ENCODE measurements around the gene CAVIN2.

Gene CAVIN2

GRCh38 chr2:191845248-191845715, 1.6 kb downstream of the CAVIN2 start:
- no peak for DNase-seq (ENCODE audit: extremely low spot score)
- CTCF ChIA-PET: no interaction called here
- no peak for TF ChIP-seq ZNF384 (IDR thresholded peaks at IDR 0.05)
- no peak for TF ChIP-seq CTBP1 (IDR thresholded peaks at IDR 0.05; ENCODE audit: borderline replicate concordance)
- no peak for TF ChIP-seq ELF4 (IDR thresholded peaks at IDR 0.05)
- no peak for TF ChIP-seq TARDBP (IDR thresholded peaks at IDR 0.05)
- no peak for TF ChIP-seq FOXK2 (IDR thresholded peaks at IDR 0.05)
- no peak for TF ChIP-seq PKNOX1 (IDR thresholded peaks at IDR 0.05)
- no peak for TF ChIP-seq SUZ12 (IDR thresholded peaks at IDR 0.05)
- TF ChIP-seq LEF1 (IDR thresholded peaks at IDR 0.05; ENCODE audit: borderline replicate concordance): no peak
- TF ChIP-seq NFRKB (IDR thresholded peaks at IDR 0.05): no peak
- TF ChIP-seq L3MBTL2 (conservative IDR thresholded peaks at IDR 0.05): no peak
- TF ChIP-seq FOXM1 (IDR thresholded peaks at IDR 0.05; ENCODE audit: borderline replicate concordance): no peak
- TF ChIP-seq FOXA1 (IDR thresholded peaks at IDR 0.05): no peak
- no peak for TF ChIP-seq SP1 (IDR thresholded peaks at IDR 0.05)
- TF ChIP-seq BHLHE40 (IDR thresholded peaks at IDR 0.05; ENCODE audit: borderline replicate concordance): no peak
- POLR2A ChIA-PET: no interaction called here

GRCh38 chr2:191844706-191845105, 2.2 kb downstream of the CAVIN2 start:
- no peak for DNase-seq (ENCODE audit: extremely low spot score)
- POLR2A ChIA-PET: no interaction called here
- no peak for TF ChIP-seq FOXA1 (IDR thresholded peaks at IDR 0.05)
- TF ChIP-seq FOXK2 (IDR thresholded peaks at IDR 0.05): no peak
- no peak for TF ChIP-seq CTBP1 (IDR thresholded peaks at IDR 0.05; ENCODE audit: borderline replicate concordance)
- no peak for TF ChIP-seq SUZ12 (IDR thresholded peaks at IDR 0.05)
- no peak for TF ChIP-seq SP1 (IDR thresholded peaks at IDR 0.05)
- no peak for TF ChIP-seq HDGF (IDR thresholded peaks at IDR 0.05; ENCODE audit: borderline replicate concordance)
- TF ChIP-seq BHLHE40 (IDR thresholded peaks at IDR 0.05; ENCODE audit: borderline replicate concordance): no peak
- no peak for TF ChIP-seq ARNT (IDR thresholded peaks at IDR 0.05)
- TF ChIP-seq LEF1 (IDR thresholded peaks at IDR 0.05; ENCODE audit: borderline replicate concordance): no peak
- TF ChIP-seq NFRKB (IDR thresholded peaks at IDR 0.05): no peak
- TF ChIP-seq PKNOX1 (IDR thresholded peaks at IDR 0.05): no peak
- TF ChIP-seq ZNF384 (IDR thresholded peaks at IDR 0.05): no peak
- TF ChIP-seq L3MBTL2 (conservative IDR thresholded peaks at IDR 0.05): no peak
- TF ChIP-seq ELF4 (IDR thresholded peaks at IDR 0.05): no peak
- no peak for TF ChIP-seq FOXM1 (IDR thresholded peaks at IDR 0.05; ENCODE audit: borderline replicate concordance)
- TF ChIP-seq TARDBP (IDR thresholded peaks at IDR 0.05): no peak
- CTCF ChIA-PET: no interaction called here

DNA sequence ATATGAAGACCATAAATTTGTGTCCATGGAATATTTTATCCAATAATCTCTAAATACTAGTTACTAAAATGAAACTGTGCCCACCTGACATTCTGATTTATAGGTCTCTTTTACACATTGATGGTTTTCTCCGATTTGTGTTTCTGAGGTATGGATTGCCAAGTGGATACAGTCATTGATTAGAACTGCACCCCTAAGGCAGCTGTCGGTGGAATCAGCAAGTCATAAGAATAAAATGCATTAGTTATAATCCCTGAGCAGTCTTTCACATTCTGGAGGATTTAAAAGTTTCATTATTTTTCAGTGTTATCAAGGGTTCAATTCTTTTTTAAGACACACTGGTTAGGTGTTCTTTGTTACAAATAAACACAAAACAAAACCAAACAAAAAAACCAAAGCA, 6.0 kb downstream of the CAVIN2 start:
- TF ChIP-seq FOXK2 (IDR thresholded peaks at IDR 0.05) (no peak), ARNT (IDR thresholded peaks at IDR 0.05) (no peak), ZNF384 (IDR thresholded peaks at IDR 0.05) (no peak), PKNOX1 (IDR thresholded peaks at IDR 0.05) (no peak), CTBP1 (IDR thresholded peaks at IDR 0.05; ENCODE audit: borderline replicate concordance) (no peak)
- ChIA-PET CTCF (interaction anchor here (1.0 kb wide), 1 partner anchor 29 kb away, joined by 3 read pairs; no protein-coding TSS in a partner anchor), POLR2A (no interaction called here)
- no peak for DNase-seq (ENCODE audit: extremely low spot score)

- ChIA-PET POLR2A (no interaction called here), CTCF (interaction anchor here (1.0 kb wide), 1 partner anchor 28 kb away, joined by 3 read pairs; no protein-coding TSS in a partner anchor)
- DNase-seq (ENCODE audit: extremely low spot score): no peak
- TF ChIP-seq BHLHE40 (IDR thresholded peaks at IDR 0.05; ENCODE audit: borderline replicate concordance) (no peak), TARDBP (IDR thresholded peaks at IDR 0.05) (no peak)
These were observed 6.7 kb downstream of the CAVIN2 start for GRCh38 chr2:191839918-191840804.

DNA sequence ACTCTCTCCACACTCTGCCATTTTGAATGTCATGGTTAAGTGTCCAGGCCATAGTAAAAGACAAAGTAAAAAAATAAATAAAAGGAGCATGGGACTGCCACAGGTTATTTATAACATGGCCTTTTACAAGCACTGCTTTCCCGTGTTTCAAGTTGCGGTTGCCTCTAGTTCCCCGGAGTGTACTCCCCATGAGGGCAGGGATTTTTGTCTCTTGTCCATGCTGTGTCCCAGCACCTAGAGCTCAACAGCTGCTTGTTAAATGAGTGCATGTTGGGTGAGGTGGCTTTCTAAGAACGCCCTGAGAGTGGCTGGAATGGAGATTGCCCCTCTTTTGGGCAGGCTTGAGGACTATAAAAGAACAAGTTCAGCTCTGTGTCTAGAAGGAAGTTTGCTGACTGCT, 8.4 kb downstream of the CAVIN2 start:
- TF ChIP-seq NFRKB (IDR thresholded peaks at IDR 0.05) (no peak), FOXA1 (IDR thresholded peaks at IDR 0.05) (no peak), PKNOX1 (IDR thresholded peaks at IDR 0.05) (no peak), HDGF (IDR thresholded peaks at IDR 0.05; ENCODE audit: borderline replicate concordance) (no peak), ARNT (IDR thresholded peaks at IDR 0.05) (no peak), ELF4 (IDR thresholded peaks at IDR 0.05) (no peak), BHLHE40 (IDR thresholded peaks at IDR 0.05; ENCODE audit: borderline replicate concordance) (no peak), FOXK2 (IDR thresholded peaks at IDR 0.05) (no peak), LEF1 (IDR thresholded peaks at IDR 0.05; ENCODE audit: borderline replicate concordance) (no peak), TARDBP (IDR thresholded peaks at IDR 0.05) (no peak), FOXM1 (IDR thresholded peaks at IDR 0.05; ENCODE audit: borderline replicate concordance) (no peak), SP1 (IDR thresholded peaks at IDR 0.05) (no peak), CTBP1 (IDR thresholded peaks at IDR 0.05; ENCODE audit: borderline replicate concordance) (no peak), ZNF384 (IDR thresholded peaks at IDR 0.05) (no peak), SUZ12 (IDR thresholded peaks at IDR 0.05) (no peak), L3MBTL2 (conservative IDR thresholded peaks at IDR 0.05) (no peak)
- CTCF ChIA-PET: no interaction called here
- no peak for DNase-seq (ENCODE audit: extremely low spot score)
- POLR2A ChIA-PET: no interaction called here

All from HEK293T (cell line).